ENCODE data around the gene CORO2A. TPM values are rescaled to one million over a fixed set of nuclear protein-coding genes. Genes with fewer than 3 reads are reported as not detected.

CORO2A gene
- total and polyA plus RNA-seq, 2 of the 8 experiments (the other 6 are each of a cell fraction or from before 2014, with no cell fraction given): 13.7 to 27.9 TPM

DNA sequence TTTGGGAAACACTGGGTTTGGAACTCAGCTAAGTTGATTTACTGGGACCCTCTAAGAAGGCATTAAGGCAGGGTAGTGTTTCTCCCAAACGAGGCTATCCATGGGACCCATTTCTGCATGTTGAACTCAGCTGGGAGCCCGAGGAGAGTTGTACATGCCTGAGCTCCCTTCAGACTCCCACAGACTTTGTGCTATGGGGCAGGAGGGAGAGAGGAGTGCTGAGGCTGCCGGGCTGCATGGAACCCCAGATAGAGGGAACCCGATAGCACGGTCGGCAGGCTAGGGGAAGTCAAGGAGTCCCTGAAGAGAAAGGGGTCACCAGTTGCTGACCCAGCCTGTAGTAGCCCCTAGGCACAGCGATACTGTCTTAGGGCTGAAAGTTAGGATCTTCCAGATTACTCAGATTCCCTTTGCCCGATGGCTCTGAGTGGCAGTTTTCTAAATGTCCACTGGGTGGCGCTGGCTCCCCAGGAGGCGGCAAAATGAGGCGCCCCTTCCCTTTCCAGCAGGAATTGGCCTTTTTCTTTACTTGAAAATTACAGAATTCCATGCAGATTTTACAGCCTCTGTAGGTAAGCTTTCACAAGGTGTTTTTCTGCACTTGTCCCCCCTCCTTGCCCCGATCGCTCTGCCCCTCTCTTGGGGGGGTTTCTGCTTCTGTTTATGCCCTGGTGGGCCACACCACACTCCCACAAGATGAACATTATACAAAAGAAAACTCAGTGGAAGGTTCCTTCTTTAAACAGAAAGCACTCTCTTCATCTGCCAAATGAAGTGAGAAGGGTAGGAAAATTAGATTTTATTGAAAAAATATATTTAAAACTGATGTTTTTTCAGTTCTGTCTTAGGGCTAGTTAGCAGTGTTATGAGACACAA is 118.1 kb downstream of the CORO2A start (continued):
- TF ChIP-seq, protein P1, sequence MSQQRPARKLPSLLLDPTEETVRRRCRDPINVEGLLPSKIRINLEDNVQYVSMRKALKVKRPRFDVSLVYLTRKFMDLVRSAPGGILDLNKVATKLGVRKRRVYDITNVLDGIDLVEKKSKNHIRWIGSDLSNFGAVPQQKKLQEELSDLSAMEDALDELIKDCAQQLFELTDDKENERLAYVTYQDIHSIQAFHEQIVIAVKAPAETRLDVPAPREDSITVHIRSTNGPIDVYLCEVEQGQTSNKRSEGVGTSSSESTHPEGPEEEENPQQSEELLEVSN (IDR thresholded peaks at IDR 0.05): 0 out of 2 replicates have a peak, but pooled peaks have one; percentile 16
- no peak for TF ChIP-seq TCF12 (IDR thresholded peaks at IDR 0.05; ENCODE audit: low read depth, low read length)
- TF ChIP-seq, protein P2, sequence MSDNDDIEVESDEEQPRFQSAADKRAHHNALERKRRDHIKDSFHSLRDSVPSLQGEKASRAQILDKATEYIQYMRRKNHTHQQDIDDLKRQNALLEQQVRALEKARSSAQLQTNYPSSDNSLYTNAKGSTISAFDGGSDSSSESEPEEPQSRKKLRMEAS (IDR thresholded peaks at IDR 0.05): no peak
- no peak for TF ChIP-seq FOSL1 (IDR thresholded peaks at IDR 0.05; ENCODE audit: insufficient read depth, low read depth, low read length)
